Measurements from ENCODE around the gene SORBS1.

DNA sequence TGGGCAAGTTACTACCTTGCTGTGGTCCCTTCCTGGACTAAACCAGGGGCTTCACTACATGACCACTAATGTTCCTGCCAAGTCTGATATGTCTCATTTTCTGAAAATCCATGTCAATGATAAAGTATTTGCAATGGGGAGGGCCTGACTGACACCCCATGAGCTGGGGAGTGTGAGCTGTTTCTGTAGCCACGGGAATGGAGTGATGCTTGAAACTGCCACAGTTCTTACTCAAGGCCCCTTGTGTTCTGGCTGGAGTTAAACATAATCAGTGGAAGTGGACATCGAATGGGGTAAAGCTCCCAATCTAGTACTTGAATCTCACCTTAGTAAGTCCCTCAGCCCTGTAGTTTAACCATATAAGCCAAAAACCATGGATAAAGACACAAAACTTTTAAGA is 208.5 kb downstream of the SORBS1 start:
- TF ChIP-seq, protein P1, sequence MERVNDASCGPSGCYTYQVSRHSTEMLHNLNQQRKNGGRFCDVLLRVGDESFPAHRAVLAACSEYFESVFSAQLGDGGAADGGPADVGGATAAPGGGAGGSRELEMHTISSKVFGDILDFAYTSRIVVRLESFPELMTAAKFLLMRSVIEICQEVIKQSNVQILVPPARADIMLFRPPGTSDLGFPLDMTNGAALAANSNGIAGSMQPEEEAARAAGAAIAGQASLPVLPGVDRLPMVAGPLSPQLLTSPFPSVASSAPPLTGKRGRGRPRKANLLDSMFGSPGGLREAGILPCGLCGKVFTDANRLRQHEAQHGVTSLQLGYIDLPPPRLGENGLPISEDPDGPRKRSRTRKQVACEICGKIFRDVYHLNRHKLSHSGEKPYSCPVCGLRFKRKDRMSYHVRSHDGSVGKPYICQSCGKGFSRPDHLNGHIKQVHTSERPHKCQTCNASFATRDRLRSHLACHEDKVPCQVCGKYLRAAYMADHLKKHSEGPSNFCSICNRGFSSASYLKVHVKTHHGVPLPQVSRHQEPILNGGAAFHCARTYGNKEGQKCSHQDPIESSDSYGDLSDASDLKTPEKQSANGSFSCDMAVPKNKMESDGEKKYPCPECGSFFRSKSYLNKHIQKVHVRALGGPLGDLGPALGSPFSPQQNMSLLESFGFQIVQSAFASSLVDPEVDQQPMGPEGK (CRISPR knock-in tag; IDR thresholded peaks at IDR 0.05; ENCODE audit: borderline replicate concordance) = no peak
- TF ChIP-seq RARB (CRISPR knock-in tag; IDR thresholded peaks at IDR 0.05) (no peak), ZNF565 (CRISPR knock-in tag; conservative IDR thresholded peaks at IDR 0.05; ENCODE audit: low read depth) (no peak)

Data from SK-N-SH treated with all-trans-retinoic acid at 6 μM for 48 hours (cell line).